Endothelial cell of umbilical vein (primary cell): ENCODE measurements around the gene UBE2I. TPM values are rescaled to one million over a fixed set of nuclear protein-coding genes. Genes with fewer than 3 reads are reported as not detected.
A peak's percentile ranks its signal among the peaks of the same experiment; 100 is the strongest.

Source experiments
- BruUV-seq: library from RNA; stranded (reverse); fragments of 400-500 nt; replicated peaks from 2 replicates; lab custom pipeline; 2021; lab: Mats Ljungman, UMichigan
- CTCF ChIA-PET: fragments of 300-600, 350-600 bp; sonication (Branson Sonifier 250); formaldehyde crosslinking; loops from one replicate; lab custom pipeline; 2021; ENCODE audit warnings: antibody characterized with exemption, inconsistent platforms; lab: Charles Lee
- POLR2A ChIA-PET: fragments of 300-600, 350-600 bp; sonication (Branson Sonifier 250); formaldehyde crosslinking; loops from one replicate; lab custom pipeline; 2021; ENCODE audit warnings: antibody characterized with exemption, inconsistent platforms; lab: Charles Lee
- DNase-seq: peaks from one replicate; pipeline ENCODE4 v3.0.0-alpha.2; 2011; ENCODE audit warnings: low read depth, low spot score
- FAIRE-seq: peaks from 2 replicates; lab custom pipeline; 2011; peaks lifted over from hg19 to GRCh38; lab: Jason Lieb, UNC
- H2AFZ ChIP-seq: 2 replicates; pipeline ENCODE4 v1.6.0; 2012; ENCODE audit warnings: low read depth, low read length, control low read depth, inconsistent platforms
- H3K27ac ChIP-seq: 2 replicates; pipeline ENCODE4 v1.5.1; 2011; ENCODE audit warnings: low read depth, mild to moderate bottlenecking, control low read depth, low read length, moderate library complexity; ENCODE audit not compliant: insufficient read depth
- H3K27me3 ChIP-seq, 2 experiments: 2 replicates each; pipeline versions ENCODE4 v1.6.0 to v1.6.1; 2011; ENCODE audit warnings: low read length in 2 of 2, mixed read lengths in 1 of 2; ENCODE audit not compliant: control insufficient read depth in 2 of 2, insufficient read depth in 2 of 2
- H3K36me3 ChIP-seq, 2 experiments: 2 replicates in 1 of 2; 3 replicates in 1 of 2; pipeline ENCODE4 v1.5.1; 2011; ENCODE audit warnings: low read length in 2 of 2, mild to moderate bottlenecking in 1 of 2, moderate library complexity in 1 of 2; ENCODE audit not compliant: control insufficient read depth in 2 of 2, insufficient read depth in 2 of 2; ENCODE audit errors: extremely low read depth in 1 of 2
- H3K4me1 ChIP-seq: 3 replicates; pipeline ENCODE4 v1.5.1; 2011; ENCODE audit warnings: mild to moderate bottlenecking, low read length; ENCODE audit not compliant: control insufficient read depth, insufficient read depth; ENCODE audit errors: extremely low read depth
- H3K4me2 ChIP-seq: 2 replicates; pipeline ENCODE4 v1.6.1; 2011; ENCODE audit warnings: low read length, control low read depth, mixed read lengths; ENCODE audit not compliant: insufficient read depth
- H3K4me3 ChIP-seq, 3 experiments: fragments of 200-600 bp in 1 of 3; sonication (generic), shearing (Covaris generic) in 1 of 3; replicated peaks in 1 of 3; 2 replicates each; pipeline ENCODE4 v1.5.1; 2011 to 2016; ENCODE audit warnings: control low read depth in 3 of 3, low read length in 3 of 3, mild to moderate bottlenecking in 2 of 3, inconsistent platforms in 1 of 3, low read depth in 1 of 3, moderate library complexity in 1 of 3; ENCODE audit not compliant: insufficient read depth in 1 of 3
- H3K79me2 ChIP-seq: 2 replicates; pipeline ENCODE4 v1.6.0; 2012; ENCODE audit warnings: low read length, inconsistent platforms; ENCODE audit not compliant: control insufficient read depth, insufficient read depth
- H3K9ac ChIP-seq: replicated peaks from 2 replicates; pipeline ENCODE3; 2011; ENCODE audit warnings: low read length, control low read depth; ENCODE audit not compliant: insufficient read depth; ENCODE audit errors: extremely low read depth
- H3K9me1 ChIP-seq: replicated peaks from 3 replicates; pipeline ENCODE4 v1.6.0; 2011; ENCODE audit warnings: mild to moderate bottlenecking, low read length; ENCODE audit not compliant: control insufficient read depth, insufficient read depth; ENCODE audit errors: extremely low read depth
- H3K9me3 ChIP-seq: replicated peaks from 2 replicates; pipeline ENCODE4 v1.5.1; 2012; ENCODE audit warnings: low read length, inconsistent platforms; ENCODE audit not compliant: control insufficient read depth, insufficient read depth
- H4K20me1 ChIP-seq: replicated peaks from 2 replicates; pipeline ENCODE3; 2011; ENCODE audit warnings: mild to moderate bottlenecking, low read length; ENCODE audit not compliant: control insufficient read depth, insufficient read depth; ENCODE audit errors: extremely low read depth
- EZH2 ChIP-seq: IDR thresholded peaks from 2 replicates; pipeline ENCODE4 v1.6.1; 2012; ENCODE audit warnings: borderline replicate concordance, low read depth, mild to moderate bottlenecking, moderate library complexity, low read length, inconsistent platforms; ENCODE audit not compliant: severe bottlenecking
- FOS ChIP-seq: IDR thresholded peaks from 2 replicates; pipeline ENCODE4 v1.6.1; 2011; ENCODE audit warnings: mild to moderate bottlenecking, low read length, moderate library complexity, borderline replicate concordance; ENCODE audit not compliant: insufficient read depth
- GATA2 ChIP-seq: IDR thresholded peaks from 2 replicates; pipeline ENCODE4 v1.7.0; 2011; ENCODE audit warnings: low read depth, mild to moderate bottlenecking, moderate library complexity, mixed read lengths, low read length; ENCODE audit not compliant: insufficient read length, insufficient read depth
- JUN ChIP-seq: IDR thresholded peaks from 2 replicates; pipeline ENCODE4 v1.6.1; 2011; ENCODE audit warnings: borderline replicate concordance, low read depth; ENCODE audit not compliant: insufficient read length, insufficient read depth
- MAX ChIP-seq: IDR thresholded peaks from 2 replicates; pipeline ENCODE4 v1.6.1; 2011; ENCODE audit not compliant: insufficient read depth, insufficient read length
- MYC ChIP-seq: IDR thresholded peaks from one replicate; pipeline ENCODE4 v1.6.1; 2011; ENCODE audit warnings: mild to moderate bottlenecking, low read depth, low read length
- POLR2A ChIP-seq: IDR thresholded peaks from 2 replicates; pipeline ENCODE4 v1.6.1; 2012; ENCODE audit warnings: low read depth, mild to moderate bottlenecking, control low read depth, low read length
- POLR2AphosphoS5 ChIP-seq: IDR thresholded peaks from 2 replicates; pipeline ENCODE4 v1.6.1; 2012; ENCODE audit warnings: low read depth, mild to moderate bottlenecking, control low read depth, low read length, moderate library complexity; ENCODE audit not compliant: insufficient read depth
- dilution Hi-C: fragments of 300-500 bp; cut with MboI; formaldehyde crosslinking; loops from one replicate; pipeline ENCODE4 v1.15.0; 2019; ENCODE audit warnings: low sequenced_read_pairs; ENCODE audit not compliant: extremely low pct_ligation_motif_present
- intact Hi-C: fragments of 100-400 bp; cut with micrococcal nuclease; formaldehyde crosslinking; loops from one replicate; pipeline ENCODE4 v1.10.0; 2022
- polyA plus RNA-seq, 4 experiments: library from polyadenylated mRNA; depleted of rRNA in 3 of 4; stranded (reverse) in 3 of 4; unstranded in 1 of 4; fragments of >200 nt; gene quantifications; 2 replicates each; pipeline versions ENCODE4 v1.2.1 to v1.2.3, GENCODE V29; 2011 to 2012; ENCODE audit warnings: missing spikeins in 1 of 4
- total RNA-seq: library from RNA; stranded (reverse); gene quantifications from 2 replicates; pipeline ENCODE4 v1.2.3, GENCODE V29; 2021
- TF ChIP-seq, protein P1 (sequence below), 2 donors: IDR thresholded peaks; 1 replicate in 1 of 2; 2 replicates in 1 of 2; pipeline ENCODE4 v1.5.1; 2011; ENCODE audit warnings: low read length in 2 of 2, mild to moderate bottlenecking in 2 of 2, moderate library complexity in 2 of 2, control low read depth in 1 of 2, inconsistent platforms in 1 of 2, low read depth in 1 of 2; ENCODE audit not compliant: insufficient read depth in 1 of 2; ENCODE audit errors: extremely low read depth in 1 of 2

The UBE2I gene
- total and polyA plus RNA-seq, 2 donors (not counting 3 experiments of a cell fraction or from before 2014, with no cell fraction given) = 122 to 233 TPM

- Histone ChIP-seq H3K4me1 (peaks cover 14% of the 10 kb centered on the region), H3K9me1 (no peaks in the 10 kb centered on the region), H3K27ac (peak overlapping the region; percentile 52), H3K9ac (peak overlapping the region; percentile 85), H3K4me2 (peak overlapping the region; percentile 73), H3K4me3 (peak overlapping the region; percentile 74 to 94 (median 87)), H3K9me3 (no peaks in the 10 kb centered on the region), H4K20me1 (no peaks in the 10 kb centered on the region), H3K36me3 (peaks cover 4 to 11% of the 10 kb centered on the region in 2 experiments), H3K79me2 (peaks cover 52% of the 10 kb centered on the region), H2AFZ (no peak overlapping the region), H3K27me3 (no peaks in the 10 kb centered on the region)
- FAIRE-seq = peak; percentile 8
- DNase-seq = peak; percentile 43
- dilution Hi-C loops = no loop called here
- BruUV-seq = TSS peak; percentile 70
- POLR2A ChIA-PET = no interaction called here
- intact Hi-C loops = loop anchor here (10.0 kb wide), 2 partner anchors 95 to 475 kb away; partner anchors contain the start of genes NUBP2 and SPSB3
- TF ChIP-seq POLR2AphosphoS5 (no peak), MAX (no peak)
- CTCF ChIA-PET = interaction anchor here (1.5 to 1.8 kb wide), 2 partner anchors 9 to 55 kb away, joined by 3 to 6 read pairs; no protein-coding TSS in a partner anchor
Measured at GRCh38 chr16:1309888-1310831, 724 bp downstream of the UBE2I start.

DNA sequence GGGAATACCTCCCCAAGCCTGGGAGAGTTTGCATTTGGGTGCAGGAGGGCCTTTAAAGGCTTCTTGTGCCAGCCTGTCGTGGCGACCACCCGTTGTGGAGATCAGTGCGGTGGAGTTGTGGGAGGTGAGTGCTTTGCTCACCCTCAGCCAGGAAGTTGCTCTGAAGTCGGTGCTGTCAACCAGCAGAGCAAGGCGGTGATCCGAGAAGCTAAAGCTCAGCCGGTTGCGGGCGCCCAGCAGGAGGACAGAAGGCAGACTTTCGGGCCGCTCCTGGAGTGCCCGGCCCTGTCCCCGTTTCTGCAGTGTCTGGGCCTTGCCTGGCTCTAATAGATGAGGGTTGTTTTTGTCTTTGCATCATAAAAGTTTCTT lies 1.4 kb downstream of the UBE2I start:
- Histone ChIP-seq H3K9me1 (no peaks in the 10 kb centered on the region), H3K27ac (no peak overlapping the region), H3K4me1 (peaks cover 14% of the 10 kb centered on the region), H3K27me3 (no peaks in the 10 kb centered on the region), H3K36me3 (peaks cover 4 to 16% of the 10 kb centered on the region in 2 experiments), H3K4me3 (peak overlapping the region; percentile 74 to 94 (median 87)), H3K79me2 (peaks cover 57% of the 10 kb centered on the region), H3K9ac (peak overlapping the region; percentile 85), H3K9me3 (no peaks in the 10 kb centered on the region), H2AFZ (no peak overlapping the region), H4K20me1 (no peaks in the 10 kb centered on the region), H3K4me2 (peak overlapping the region; percentile 73)
- dilution Hi-C loops (no loop called here), intact Hi-C loops (no loop called here)
- TF ChIP-seq MAX (no peak), JUN (no peak), FOS (no peak), GATA2 (no peak), MYC (no peak), POLR2AphosphoS5 (no peak), POLR2A (no peak), EZH2 (no peak)
- TF ChIP-seq, protein P1, sequence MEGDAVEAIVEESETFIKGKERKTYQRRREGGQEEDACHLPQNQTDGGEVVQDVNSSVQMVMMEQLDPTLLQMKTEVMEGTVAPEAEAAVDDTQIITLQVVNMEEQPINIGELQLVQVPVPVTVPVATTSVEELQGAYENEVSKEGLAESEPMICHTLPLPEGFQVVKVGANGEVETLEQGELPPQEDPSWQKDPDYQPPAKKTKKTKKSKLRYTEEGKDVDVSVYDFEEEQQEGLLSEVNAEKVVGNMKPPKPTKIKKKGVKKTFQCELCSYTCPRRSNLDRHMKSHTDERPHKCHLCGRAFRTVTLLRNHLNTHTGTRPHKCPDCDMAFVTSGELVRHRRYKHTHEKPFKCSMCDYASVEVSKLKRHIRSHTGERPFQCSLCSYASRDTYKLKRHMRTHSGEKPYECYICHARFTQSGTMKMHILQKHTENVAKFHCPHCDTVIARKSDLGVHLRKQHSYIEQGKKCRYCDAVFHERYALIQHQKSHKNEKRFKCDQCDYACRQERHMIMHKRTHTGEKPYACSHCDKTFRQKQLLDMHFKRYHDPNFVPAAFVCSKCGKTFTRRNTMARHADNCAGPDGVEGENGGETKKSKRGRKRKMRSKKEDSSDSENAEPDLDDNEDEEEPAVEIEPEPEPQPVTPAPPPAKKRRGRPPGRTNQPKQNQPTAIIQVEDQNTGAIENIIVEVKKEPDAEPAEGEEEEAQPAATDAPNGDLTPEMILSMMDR (IDR thresholded peaks at IDR 0.05; ENCODE audit: extremely low read depth in 1 of 2, insufficient read depth in 1 of 2, low read depth in 1 of 2, low read length in 2 of 2) = no peak
- ChIA-PET POLR2A (no interaction called here), CTCF (interaction anchor here (1.5 kb wide), 1 partner anchor 22 kb away, joined by 4 read pairs; no protein-coding TSS in a partner anchor)
- FAIRE-seq (peak; percentile 71), DNase-seq (peak; percentile 29)
- no TSS peak for BruUV-seq
